ENCODE data around the gene SFMBT1.

- no peak for TF ChIP-seq CTCF (conservative IDR thresholded peaks at IDR 0.05; ENCODE audit: low read length)
- no peak for TF ChIP-seq EZH2phosphoT487 (IDR thresholded peaks at IDR 0.05; ENCODE audit: borderline replicate concordance, low read depth, low read length)
Observed at GRCh38 chr3:52983336-52983807, 62.5 kb downstream of the SFMBT1 start.

Data from OCI-LY7 (cell line).